Neuronal stem cell (in vitro differentiated cells): ENCODE measurements around the gene VAPB.

Experiments used
- DNase-seq: peaks from one replicate; pipeline ENCODE4 v3.0.0-alpha.2; 2013; ENCODE audit warnings: low spot score
- H2AFZ ChIP-seq: one replicate; pipeline ENCODE4 v1.6.1; 2013; ENCODE audit warnings: mild to moderate bottlenecking, low read length, inconsistent platforms
- H2AK5ac ChIP-seq: 2 replicates; pipeline ENCODE4 v1.6.1; 2013; ENCODE audit warnings: low read depth, mild to moderate bottlenecking, inconsistent platforms, low read length, moderate library complexity, mixed read lengths
- H2BK120ac ChIP-seq: 2 replicates; pipeline ENCODE4 v1.6.1; 2013; ENCODE audit warnings: low read depth, mild to moderate bottlenecking, inconsistent platforms, low read length, moderate library complexity, mixed read lengths
- H2BK12ac ChIP-seq: one replicate; pipeline ENCODE4 v1.6.1; 2013; ENCODE audit warnings: low read length, inconsistent platforms
- H2BK15ac ChIP-seq: 2 replicates; pipeline ENCODE4 v1.6.1; 2013; ENCODE audit warnings: mild to moderate bottlenecking, low read length, inconsistent platforms, mixed read lengths
- H2BK5ac ChIP-seq: one replicate; pipeline ENCODE4 v1.6.1; 2013; ENCODE audit warnings: inconsistent platforms, mild to moderate bottlenecking, low read length, moderate library complexity
- H3K14ac ChIP-seq: one replicate; pipeline ENCODE4 v1.6.1; 2013; ENCODE audit warnings: low read length, inconsistent platforms
- H3K18ac ChIP-seq: 2 replicates; pipeline ENCODE4 v1.6.1; 2013; ENCODE audit warnings: low read length, inconsistent platforms
- H3K23ac ChIP-seq: 2 replicates; pipeline ENCODE4 v1.6.1; 2013; ENCODE audit warnings: low read depth, mild to moderate bottlenecking, mixed read lengths, low read length, inconsistent platforms; ENCODE audit not compliant: poor library complexity
- H3K27ac ChIP-seq: replicated peaks from 3 replicates; pipeline ENCODE4 v1.5.1; 2013; ENCODE audit warnings: low read length, inconsistent platforms
- H3K27me3 ChIP-seq, 3 experiments: 2 replicates each; pipeline ENCODE4 v1.6.1; 2013; ENCODE audit warnings: low read length in 3 of 3, mild to moderate bottlenecking in 2 of 3, inconsistent platforms in 1 of 3, low read depth in 1 of 3, mixed read lengths in 1 of 3, moderate library complexity in 1 of 3; ENCODE audit not compliant: control insufficient read depth in 3 of 3, insufficient read depth in 3 of 3
- H3K36me3 ChIP-seq, 2 donors: replicated peaks in 1 of 2; 2 replicates each; pipeline ENCODE4 v1.6.1; 2013; ENCODE audit warnings: low read length in 2 of 2; ENCODE audit not compliant: control insufficient read depth in 2 of 2, insufficient read depth in 2 of 2
- H3K4ac ChIP-seq: 2 replicates; pipeline ENCODE4 v1.6.1; 2013; ENCODE audit warnings: inconsistent platforms, mild to moderate bottlenecking, low read length, moderate library complexity
- H3K4me1 ChIP-seq, 2 donors: 1 replicate in 1 of 2; 2 replicates in 1 of 2; pipeline ENCODE4 v1.6.1; 2013; ENCODE audit warnings: low read length in 2 of 2, low read depth in 1 of 2; ENCODE audit not compliant: control insufficient read depth in 2 of 2, insufficient read depth in 1 of 2
- H3K4me2 ChIP-seq: one replicate; pipeline ENCODE4 v1.6.1; 2013; ENCODE audit warnings: mild to moderate bottlenecking, low read length, inconsistent platforms; ENCODE audit not compliant: insufficient read depth, poor library complexity, severe bottlenecking
- H3K4me3 ChIP-seq, 2 donors: 2 replicates each; pipeline ENCODE4 v1.5.1; 2013; ENCODE audit warnings: low read length in 2 of 2, mild to moderate bottlenecking in 2 of 2, inconsistent platforms in 1 of 2, moderate library complexity in 1 of 2
- H3K79me1 ChIP-seq: one replicate; pipeline ENCODE4 v1.6.1; 2013; ENCODE audit warnings: low read depth, mild to moderate bottlenecking, inconsistent platforms, low read length, moderate library complexity
- H3K9ac ChIP-seq: one replicate; pipeline ENCODE4 v1.6.1; 2013; ENCODE audit warnings: mild to moderate bottlenecking, low read depth, low read length, inconsistent platforms; ENCODE audit not compliant: poor library complexity
- H3K9me3 ChIP-seq, 2 donors: replicated peaks in 1 of 2; 2 replicates each; pipeline versions ENCODE3 to v1.6.1; 2013; ENCODE audit warnings: low read length in 2 of 2, mild to moderate bottlenecking in 2 of 2, inconsistent platforms in 1 of 2, low read depth in 1 of 2, mixed read lengths in 1 of 2, moderate library complexity in 1 of 2; ENCODE audit not compliant: control insufficient read depth in 2 of 2, insufficient read depth in 1 of 2
- H4K8ac ChIP-seq: one replicate; pipeline ENCODE4 v1.6.1; 2013; ENCODE audit warnings: low read depth, mild to moderate bottlenecking, inconsistent platforms, low read length, moderate library complexity
- H4K91ac ChIP-seq: one replicate; pipeline ENCODE4 v1.6.1; 2013; ENCODE audit warnings: low read length, low read depth, mild to moderate bottlenecking, inconsistent platforms; ENCODE audit not compliant: poor library complexity
- WGBS, 2 donors: extraction: QIAGEN DNeasy Blood & Tissue Kit; methylation state at CpG; one replicate each; pipeline ENCODE4 v1.1.7; 2013; ENCODE audit warnings: missing lambda C conversion rate in 2 of 2, mixed read lengths in 1 of 2; ENCODE audit not compliant: insufficient read length in 2 of 2, insufficient replicate concordance in 1 of 2; ENCODE audit errors: extremely low coverage in 2 of 2; 5-methylcytosine and 5-hydroxymethylcytosine counted together

VAPB gene

GRCh38 chr20:58436868-58437645 is 48.0 kb downstream of the VAPB start:
- Histone ChIP-seq H4K91ac (no peak overlapping the region), H3K4ac (no peak overlapping the region), H2BK15ac (no peak overlapping the region), H3K18ac (no peak overlapping the region), H3K23ac (no peak overlapping the region), H3K4me1 (no peaks in the 10 kb centered on the region), H2BK120ac (no peak overlapping the region), H3K4me3 (no peak overlapping the region), H2AFZ (no peak overlapping the region), H3K27ac (no peak overlapping the region), H2BK5ac (no peak overlapping the region), H3K14ac (no peak overlapping the region), H3K9me3 (no peaks in the 10 kb centered on the region), H2BK12ac (no peak overlapping the region), H3K27me3 (no peaks in the 10 kb centered on the region), H3K79me1 (peaks cover 6% of the 10 kb centered on the region), H4K8ac (no peak overlapping the region), H3K4me2 (no peak overlapping the region), H2AK5ac (no peak overlapping the region), H3K9ac (no peak overlapping the region), H3K36me3 (peaks cover 0 to 74% of the 10 kb centered on the region in 2 donors)
- WGBS, 2 donors = no CpG with 5 or more reads among the region's 5 CpGs
- no peak for DNase-seq

- H3K18ac ChIP-seq = no peak overlapping the region
- H3K79me1 ChIP-seq = peaks cover 8% of the 10 kb centered on the region
- no peak overlapping the region for H3K4me2 ChIP-seq
- peaks cover 5 to 81% of the 10 kb centered on the region in 2 donors for H3K36me3 ChIP-seq
- no peaks in the 10 kb centered on the region for H3K4me1 ChIP-seq
- no peak overlapping the region for H4K8ac ChIP-seq
- no CpG with 5 or more reads among the region's 5 CpGs for WGBS, 2 donors
- H2BK15ac ChIP-seq = no peak overlapping the region
- H2BK12ac ChIP-seq = no peak overlapping the region
- no peak overlapping the region for H2AK5ac ChIP-seq
- no peak overlapping the region for H3K27ac ChIP-seq
- no peak overlapping the region for H3K9ac ChIP-seq
- H3K14ac ChIP-seq = no peak overlapping the region
- no peak for DNase-seq
- no peak overlapping the region for H2BK120ac ChIP-seq
- no peak overlapping the region for H2BK5ac ChIP-seq
- H2AFZ ChIP-seq = no peak overlapping the region
- H3K4me3 ChIP-seq = no peak overlapping the region
- no peaks in the 10 kb centered on the region for H3K9me3 ChIP-seq
- no peaks in the 10 kb centered on the region for H3K27me3 ChIP-seq
- no peak overlapping the region for H3K4ac ChIP-seq
- no peak overlapping the region for H3K23ac ChIP-seq
- H4K91ac ChIP-seq = no peak overlapping the region
Observed at GRCh38 chr20:58438970-58439808, 50.2 kb downstream of the VAPB start.

GRCh38 chr20:58440021-58440767 is 51.2 kb downstream of the VAPB start:
- Histone ChIP-seq H2BK15ac (no peak overlapping the region), H2BK120ac (no peak overlapping the region), H3K79me1 (peaks cover 8% of the 10 kb centered on the region), H3K4me2 (no peak overlapping the region), H3K27ac (no peak overlapping the region), H3K36me3 (peaks cover 6 to 84% of the 10 kb centered on the region in 2 donors), H4K8ac (no peak overlapping the region), H3K27me3 (no peaks in the 10 kb centered on the region), H3K4ac (no peak overlapping the region), H2BK12ac (no peak overlapping the region), H3K23ac (no peak overlapping the region), H4K91ac (no peak overlapping the region), H2AK5ac (no peak overlapping the region), H3K18ac (no peak overlapping the region), H2AFZ (no peak overlapping the region), H3K14ac (no peak overlapping the region), H3K9ac (no peak overlapping the region), H3K4me1 (no peaks in the 10 kb centered on the region), H3K4me3 (no peak overlapping the region), H2BK5ac (no peak overlapping the region), H3K9me3 (no peaks in the 10 kb centered on the region)
- DNase-seq = no peak
- WGBS, 2 donors = no CpG with 5 or more reads among the region's 5 CpGs

- Histone ChIP-seq H4K8ac (no peak overlapping the region), H3K14ac (no peak overlapping the region), H2BK15ac (no peak overlapping the region), H2AK5ac (no peak overlapping the region), H3K27me3 (no peaks in the 10 kb centered on the region), H4K91ac (no peak overlapping the region), H3K4ac (no peak overlapping the region), H3K18ac (no peak overlapping the region), H2AFZ (no peak overlapping the region), H3K27ac (no peak overlapping the region), H2BK12ac (no peak overlapping the region), H3K4me2 (no peak overlapping the region), H3K4me3 (no peak overlapping the region), H2BK120ac (no peak overlapping the region), H3K23ac (no peak overlapping the region), H3K9ac (no peak overlapping the region), H3K79me1 (peaks cover 5% of the 10 kb centered on the region), H2BK5ac (no peak overlapping the region), H3K9me3 (no peaks in the 10 kb centered on the region), H3K36me3 (peaks cover 11 to 87% of the 10 kb centered on the region in 2 donors), H3K4me1 (no peaks in the 10 kb centered on the region)
- no peak for DNase-seq
Observed at GRCh38 chr20:58441723-58442122, 52.7 kb downstream of the VAPB start.
